Measurements from ENCODE around the gene CLCN7.

CLCN7 gene

DNA sequence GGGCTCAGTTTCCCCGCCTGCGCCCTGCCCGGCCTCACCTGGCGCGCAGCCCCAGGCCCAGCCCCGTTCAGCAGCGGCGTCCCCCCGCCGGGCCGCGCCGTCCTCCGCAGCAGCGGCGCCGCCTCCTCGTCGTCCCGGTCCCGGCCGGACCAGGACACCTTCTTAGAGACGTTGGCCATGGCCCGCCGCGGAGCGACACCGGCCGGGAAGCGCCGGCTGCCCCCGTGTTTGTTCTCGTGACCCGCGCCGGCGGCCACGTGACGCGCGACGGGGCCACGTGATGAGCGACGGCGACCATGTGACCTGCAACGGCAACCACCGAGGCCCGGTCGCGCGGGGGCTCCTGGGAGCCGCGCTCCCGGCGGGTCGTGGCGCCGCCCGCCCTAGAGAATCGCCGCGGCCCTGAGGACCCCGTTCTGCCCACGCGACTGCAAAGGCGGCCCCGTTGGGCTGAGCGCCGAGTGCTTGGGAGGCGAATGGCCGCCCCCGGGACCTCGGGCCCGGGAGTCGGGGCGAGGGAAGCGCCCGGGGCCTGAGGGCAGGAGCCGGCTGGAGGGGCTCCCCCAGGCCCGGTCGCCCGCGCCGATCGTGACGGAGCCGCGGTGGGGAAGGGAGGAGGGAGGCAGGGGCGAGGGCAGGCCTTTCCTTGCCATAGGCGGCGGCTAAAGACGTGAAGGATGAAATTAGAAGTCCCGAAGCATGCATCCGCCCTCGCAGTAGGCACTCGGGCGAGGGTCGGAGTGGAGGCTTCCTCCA lies at the start of gene CLCN7:
CLCN7 (minus strand) TSS at position 233 of the 756 bp plus-strand sequence; CDS start at position 179, 54 bp downstream.
- DNase-seq = peak; percentile 88

GRCh38 chr16:1524366-1524765 lies 49.5 kb upstream of the CLCN7 start:
- DNase-seq = no peak

GRCh38 chr16:1523581-1524245 lies 48.9 kb upstream of the CLCN7 start:
- no peak for DNase-seq

- DNase-seq = no peak
Observed at GRCh38 chr16:1520461-1520860, 45.6 kb upstream of the CLCN7 start.

DNA sequence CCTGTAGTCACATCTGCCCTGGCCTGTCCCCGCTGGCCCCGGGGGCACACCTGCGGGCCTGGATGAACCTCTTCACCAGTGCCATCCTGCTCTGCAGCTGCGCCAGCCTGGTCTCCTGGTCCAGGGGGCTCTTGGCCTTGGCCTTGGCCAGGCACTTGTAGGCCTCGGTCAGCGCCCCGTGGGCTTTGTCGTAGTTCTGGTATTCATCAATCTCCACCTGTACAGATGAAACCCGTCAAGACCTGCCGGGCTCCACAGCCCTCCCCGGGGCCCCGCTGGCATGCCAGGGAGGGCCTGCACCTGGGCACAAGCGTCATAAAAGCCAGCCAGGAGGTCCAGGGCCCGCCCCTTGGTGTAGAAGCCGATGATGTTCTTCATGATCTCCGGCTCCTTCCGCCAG lies 45.0 kb upstream of the CLCN7 start:
- DNase-seq = no peak

DNA sequence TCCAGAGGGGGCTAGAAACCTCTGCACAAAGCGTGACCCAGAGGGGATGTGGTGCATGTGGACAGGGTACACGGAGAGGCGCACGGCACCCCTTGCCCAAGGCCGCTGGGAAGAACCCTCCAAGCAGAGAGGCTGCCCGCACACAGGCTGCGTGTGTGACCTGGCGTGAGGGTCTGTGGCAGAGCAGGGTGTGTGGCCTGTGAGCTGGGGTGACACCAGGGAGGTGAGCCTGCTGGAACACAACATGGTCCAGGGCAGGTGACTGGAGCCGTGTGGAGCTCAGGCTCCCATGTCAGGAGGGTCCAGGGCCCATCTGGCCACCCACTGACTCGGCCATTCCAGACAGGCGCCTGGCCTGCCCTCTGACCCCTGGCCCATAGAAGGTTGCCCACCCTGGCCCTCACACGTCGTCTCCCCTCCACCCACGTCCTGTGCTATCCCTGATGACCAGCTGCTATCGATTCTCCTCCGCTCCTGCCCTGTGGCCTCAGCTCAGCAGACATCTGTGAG lies 43.9 kb upstream of the CLCN7 start:
- no peak for DNase-seq

DNA sequence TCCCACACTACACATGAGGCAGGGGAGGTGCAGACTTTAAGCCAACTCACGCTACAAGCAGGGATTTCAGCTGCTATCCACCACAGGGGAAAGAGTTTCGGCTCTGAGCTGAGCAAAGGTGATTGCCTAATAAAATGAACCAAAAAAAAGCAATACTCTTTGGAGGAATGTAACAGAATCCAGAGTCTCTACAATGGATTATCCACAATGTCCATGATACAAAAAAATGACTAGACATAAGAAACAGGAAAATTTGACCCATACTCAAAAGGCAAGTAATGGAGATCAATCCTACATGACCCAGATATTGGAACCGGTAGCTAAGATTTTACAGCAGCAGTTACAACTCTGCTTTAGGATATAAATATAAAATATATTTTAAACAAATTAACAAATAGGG lies 39.7 kb upstream of the CLCN7 start:
- DNase-seq = no peak

- no peak for DNase-seq
Observed at GRCh38 chr16:1512774-1513173, 37.9 kb upstream of the CLCN7 start.

DNA sequence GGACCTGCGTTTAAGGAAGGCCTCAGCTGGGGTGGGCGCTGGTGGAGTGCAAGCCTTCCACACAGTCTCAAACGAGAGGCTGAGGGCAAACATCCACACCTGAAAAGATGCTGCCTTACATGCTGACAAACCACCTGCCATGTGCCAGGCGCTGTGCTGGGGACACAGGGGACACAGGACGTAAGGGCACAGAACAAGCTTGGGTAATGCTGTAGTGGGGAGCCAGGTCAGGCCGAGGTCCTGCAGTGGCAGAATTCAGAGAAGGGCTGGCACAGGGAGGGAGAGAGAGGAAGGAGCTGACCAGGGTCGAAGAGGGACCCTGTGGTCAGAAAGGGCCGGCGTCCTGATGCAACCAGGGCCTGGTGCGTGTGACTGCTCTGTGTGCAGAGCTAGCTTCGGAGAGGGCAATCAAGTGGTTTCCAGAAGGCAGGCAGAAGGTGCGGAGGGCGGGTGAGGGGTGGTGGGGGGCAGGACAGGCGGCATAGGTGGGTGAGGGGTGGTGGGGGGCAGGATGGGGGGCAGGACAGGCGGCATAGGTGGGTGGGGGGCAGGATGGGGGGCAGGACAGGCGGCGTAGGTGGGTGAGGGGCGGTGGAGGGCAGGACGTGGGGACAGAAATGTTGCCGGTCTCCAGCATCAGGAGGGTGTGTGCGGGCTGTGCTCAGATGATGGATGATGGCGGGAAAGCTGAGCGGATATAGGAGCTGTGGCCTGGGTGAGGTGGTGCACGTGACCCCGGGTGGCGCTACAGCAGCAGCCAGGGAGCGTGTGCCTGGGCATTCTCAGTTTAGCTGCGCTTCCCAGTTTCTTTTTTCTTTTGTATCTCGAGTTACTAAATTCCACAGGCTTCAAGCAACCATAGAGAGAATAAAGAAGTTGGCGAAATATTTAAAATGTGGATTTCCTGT lies 37.1 kb upstream of the CLCN7 start:
- no peak for DNase-seq

DNA sequence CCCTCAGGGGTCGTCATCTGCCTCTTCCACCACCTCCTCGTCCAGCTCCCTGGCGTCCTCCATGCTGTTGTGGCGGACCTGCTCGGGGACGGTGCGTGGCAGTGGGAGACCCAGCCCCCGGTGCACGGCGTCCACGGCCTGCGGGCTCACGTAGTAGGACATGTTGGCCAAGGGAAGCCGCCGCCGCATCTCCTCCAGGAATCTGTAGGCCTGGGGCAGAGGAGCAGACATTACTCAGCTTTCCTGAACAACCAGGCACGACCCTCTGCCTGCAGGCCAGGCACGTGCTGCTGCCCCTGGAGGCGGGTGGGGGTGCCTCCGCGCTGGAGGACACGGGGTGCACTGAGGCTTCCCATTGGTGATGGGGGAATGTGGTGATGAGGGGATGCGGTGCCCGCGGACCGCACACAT lies 36.1 kb upstream of the CLCN7 start:
- no peak for DNase-seq

- DNase-seq = no peak
Observed at GRCh38 chr16:1510272-1510671, 35.4 kb upstream of the CLCN7 start.

GRCh38 chr16:1509307-1510221 lies 34.7 kb upstream of the CLCN7 start:
- no peak for DNase-seq

GRCh38 chr16:1508494-1509187 lies 33.8 kb upstream of the CLCN7 start:
- DNase-seq = no peak

- DNase-seq = no peak
Observed at GRCh38 chr16:1506494-1507213, 31.8 kb upstream of the CLCN7 start.

GRCh38 chr16:1505912-1506311 lies 31.1 kb upstream of the CLCN7 start:
- no peak for DNase-seq

DNA sequence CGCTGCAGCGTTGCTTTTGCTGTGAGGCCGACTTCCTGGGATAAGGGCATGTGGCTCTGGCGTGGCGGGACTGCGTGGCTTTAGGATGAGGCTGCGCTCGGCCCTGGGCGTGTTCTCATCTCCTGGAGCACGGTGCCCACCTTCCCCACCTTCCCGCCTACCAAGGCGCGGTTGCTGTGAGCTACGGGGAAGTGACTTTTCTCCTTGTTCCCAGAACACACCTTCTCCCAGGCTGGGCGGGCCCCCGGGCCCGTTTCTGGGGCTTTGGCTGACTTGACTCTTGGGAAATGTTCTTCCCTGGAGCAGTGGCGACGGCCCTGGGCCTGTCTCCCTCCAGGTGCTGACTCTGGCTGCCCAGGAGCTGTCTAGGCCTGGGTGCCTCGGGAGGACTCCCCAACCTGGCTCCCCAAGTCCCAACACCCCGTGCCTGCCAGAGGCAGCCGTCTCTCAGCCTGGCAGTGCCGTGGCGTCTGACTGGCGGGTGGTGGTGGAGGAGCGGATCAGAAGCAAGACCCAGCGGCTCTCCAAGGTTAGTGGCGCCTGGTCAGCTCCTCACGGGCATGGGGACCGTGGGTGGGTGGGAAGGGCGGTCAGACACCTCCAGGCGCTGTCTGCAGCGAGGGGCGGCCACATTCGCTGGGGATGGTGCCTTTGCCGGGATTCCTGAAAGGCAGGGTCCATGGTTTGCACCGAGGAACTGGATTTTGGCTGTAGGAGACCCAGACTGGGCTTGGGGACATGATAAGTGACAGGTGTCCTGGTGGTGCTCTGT lies 30.4 kb upstream of the CLCN7 start:
- DNase-seq = no peak

GRCh38 chr16:1503110-1503955 lies 28.5 kb upstream of the CLCN7 start:
- DNase-seq = no peak

DNA sequence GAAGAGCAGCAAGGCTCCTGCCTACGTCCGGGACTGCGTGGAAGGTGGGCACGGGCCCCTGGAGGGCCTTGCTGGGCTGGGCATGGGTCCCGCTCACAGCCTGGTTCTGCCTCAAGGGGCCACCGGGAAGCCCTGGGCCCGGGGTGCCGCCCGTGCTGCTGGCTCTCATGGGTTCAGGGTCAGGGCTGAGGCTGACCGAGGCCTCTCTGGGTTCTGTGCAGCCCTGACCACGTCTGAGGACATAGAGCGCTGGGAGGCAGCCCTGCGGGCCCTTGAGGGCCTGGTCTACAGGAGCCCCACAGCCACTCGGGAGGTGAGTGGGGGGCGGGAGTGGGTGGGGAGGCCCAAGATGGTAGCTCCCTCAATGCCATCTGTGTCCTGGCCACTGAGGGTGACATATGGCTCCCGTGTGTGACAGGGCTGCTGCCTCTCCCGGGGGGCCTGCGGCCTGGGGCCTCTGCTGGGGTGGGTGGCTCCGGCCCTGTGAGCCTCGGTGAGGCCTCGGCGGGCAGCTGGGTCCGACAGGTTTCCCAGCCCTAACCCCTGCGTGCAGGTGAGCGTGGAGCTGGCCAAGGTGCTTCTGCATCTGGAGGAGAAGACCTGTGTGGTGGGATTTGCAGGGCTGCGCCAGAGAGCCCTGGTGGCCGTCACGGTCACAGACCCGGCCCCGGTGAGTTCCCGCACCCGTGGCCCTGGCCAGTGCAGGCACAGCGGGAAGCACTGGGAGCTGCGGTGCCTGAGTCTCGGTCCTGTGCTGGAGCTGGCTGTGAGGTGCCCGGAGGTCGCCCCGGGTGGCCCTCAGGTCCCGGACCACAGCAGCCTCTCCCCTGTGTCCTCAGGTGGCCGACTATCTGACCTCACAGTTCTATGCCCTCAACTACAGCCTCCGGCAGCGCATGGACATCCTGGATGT lies 27.5 kb upstream of the CLCN7 start:
- DNase-seq = no peak

All from CD4-positive, alpha-beta T cell treated with Interleukin-6 for 4 hours (primary cell).